Glutamatergic neuron (in vitro differentiated cells): ENCODE measurements around the gene WNT5A. TPM values are rescaled to one million over a fixed set of nuclear protein-coding genes. Genes with fewer than 3 reads are reported as not detected.

ENCODE experiments used
- DNase-seq: peaks from one replicate; pipeline ENCODE4 v3.0.0; 2022
- H3K27ac Mint-ChIP-seq: one replicate; pipeline ENCODE4 v1.8.0; 2020; ENCODE audit warnings: mild to moderate bottlenecking, mixed read lengths, inconsistent platforms; ENCODE audit not compliant: unreplicated experiment
- H3K27me3 Mint-ChIP-seq: one replicate; pipeline ENCODE4 v1.8.0; 2020; ENCODE audit warnings: mild to moderate bottlenecking, moderate library complexity, mixed read lengths, inconsistent platforms; ENCODE audit not compliant: unreplicated experiment
- H3K36me3 Mint-ChIP-seq: one replicate; pipeline ENCODE4 v1.8.0; 2020; ENCODE audit warnings: mild to moderate bottlenecking, mixed read lengths, inconsistent platforms; ENCODE audit not compliant: unreplicated experiment
- H3K4me1 Mint-ChIP-seq: one replicate; pipeline ENCODE4 v1.8.0; 2020; ENCODE audit warnings: mild to moderate bottlenecking, low read depth, mixed read lengths, inconsistent platforms; ENCODE audit not compliant: unreplicated experiment
- H3K4me3 Mint-ChIP-seq: one replicate; pipeline ENCODE4 v1.8.0; 2020; ENCODE audit warnings: mild to moderate bottlenecking, mixed read lengths, inconsistent platforms; ENCODE audit not compliant: unreplicated experiment
- H3K9me3 Mint-ChIP-seq: one replicate; pipeline ENCODE4 v1.8.0; 2020; ENCODE audit warnings: mild to moderate bottlenecking, moderate library complexity, mixed read lengths, inconsistent platforms; ENCODE audit not compliant: unreplicated experiment
- total RNA-seq: library from RNA; stranded (reverse); fragmentation: NEBNext Ultra II Directional; extraction: Animal tissue kit (Norgen Biotek cat#: 25700); gene quantifications from one replicate; pipeline ENCODE4 v1.2.1, GENCODE V29; 2021; ENCODE audit not compliant: unreplicated experiment
- TF ChIP-seq, protein P1 (sequence below): fragments of 200-600 bp; sonication (generic); IDR thresholded peaks from one replicate; pipeline ENCODE4 v1.5.0; 2021; ENCODE audit not compliant: partially characterized antibody, unreplicated experiment

Gene WNT5A
- total RNA-seq, 1 donor from 2014 or later: 0.76 TPM

- H3K27me3 Mint-ChIP-seq: no peaks in the 10 kb centered on the region
- H3K36me3 Mint-ChIP-seq: no peaks in the 10 kb centered on the region
- H3K9me3 Mint-ChIP-seq: no peaks in the 10 kb centered on the region
- TF ChIP-seq, protein P1, sequence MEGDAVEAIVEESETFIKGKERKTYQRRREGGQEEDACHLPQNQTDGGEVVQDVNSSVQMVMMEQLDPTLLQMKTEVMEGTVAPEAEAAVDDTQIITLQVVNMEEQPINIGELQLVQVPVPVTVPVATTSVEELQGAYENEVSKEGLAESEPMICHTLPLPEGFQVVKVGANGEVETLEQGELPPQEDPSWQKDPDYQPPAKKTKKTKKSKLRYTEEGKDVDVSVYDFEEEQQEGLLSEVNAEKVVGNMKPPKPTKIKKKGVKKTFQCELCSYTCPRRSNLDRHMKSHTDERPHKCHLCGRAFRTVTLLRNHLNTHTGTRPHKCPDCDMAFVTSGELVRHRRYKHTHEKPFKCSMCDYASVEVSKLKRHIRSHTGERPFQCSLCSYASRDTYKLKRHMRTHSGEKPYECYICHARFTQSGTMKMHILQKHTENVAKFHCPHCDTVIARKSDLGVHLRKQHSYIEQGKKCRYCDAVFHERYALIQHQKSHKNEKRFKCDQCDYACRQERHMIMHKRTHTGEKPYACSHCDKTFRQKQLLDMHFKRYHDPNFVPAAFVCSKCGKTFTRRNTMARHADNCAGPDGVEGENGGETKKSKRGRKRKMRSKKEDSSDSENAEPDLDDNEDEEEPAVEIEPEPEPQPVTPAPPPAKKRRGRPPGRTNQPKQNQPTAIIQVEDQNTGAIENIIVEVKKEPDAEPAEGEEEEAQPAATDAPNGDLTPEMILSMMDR: no peak
- no peaks in the 10 kb centered on the region for H3K4me1 Mint-ChIP-seq
- no peak for DNase-seq
- no peak overlapping the region for H3K4me3 Mint-ChIP-seq
- H3K27ac Mint-ChIP-seq: no peak overlapping the region
These were observed 60.6 kb downstream of the WNT5A start for GRCh38 chr3:55426486-55426885.

DNA sequence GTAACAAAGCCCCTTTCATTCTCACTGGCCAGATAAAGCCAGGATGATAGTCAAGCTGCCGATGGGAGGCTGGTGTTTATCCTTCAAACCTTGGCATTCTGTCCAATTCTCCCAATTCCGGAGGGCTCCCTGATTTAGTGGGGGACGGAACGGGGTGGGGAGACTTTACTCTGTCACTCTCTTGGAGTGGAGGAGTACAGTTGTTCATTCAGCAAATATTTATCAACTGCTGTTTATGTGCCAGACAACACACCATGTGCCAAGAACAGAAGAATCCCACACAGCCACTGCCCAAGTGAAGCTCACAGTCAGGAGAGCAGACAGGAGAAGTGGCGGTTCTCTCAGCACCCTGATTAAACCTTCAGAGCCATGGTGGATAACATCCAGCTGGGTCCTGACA, 63.3 kb downstream of the WNT5A start:
- Mint-ChIP-seq H3K4me1 (no peaks in the 10 kb centered on the region), H3K27ac (no peak overlapping the region), H3K4me3 (no peak overlapping the region), H3K27me3 (peaks cover 2% of the 10 kb centered on the region), H3K9me3 (no peaks in the 10 kb centered on the region), H3K36me3 (peaks cover 7% of the 10 kb centered on the region)
- TF ChIP-seq, protein P1: no peak
- no peak for DNase-seq

DNA sequence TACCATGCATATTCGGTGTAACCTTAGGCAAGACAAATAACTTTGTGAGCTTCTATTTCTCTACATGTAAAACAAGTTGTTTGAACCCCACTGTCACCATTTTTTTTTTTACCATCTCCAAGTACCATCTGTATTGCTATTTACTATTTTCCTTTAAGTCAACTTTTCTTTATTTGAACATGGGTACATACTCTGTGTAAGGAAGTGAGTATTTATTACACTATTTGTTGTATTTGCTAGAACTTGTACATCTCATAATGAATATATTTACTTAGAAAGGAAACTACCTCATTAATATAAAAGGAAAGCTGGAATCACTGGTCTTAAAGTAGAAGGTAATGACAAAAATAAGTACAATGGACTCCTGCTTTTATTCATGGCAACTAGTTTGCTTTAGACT, 69.9 kb downstream of the WNT5A start:
- TF ChIP-seq, protein P1: no peak
- no peak overlapping the region for H3K4me3 Mint-ChIP-seq
- H3K9me3 Mint-ChIP-seq: no peaks in the 10 kb centered on the region
- no peak for DNase-seq
- H3K36me3 Mint-ChIP-seq: peaks cover 7% of the 10 kb centered on the region
- H3K4me1 Mint-ChIP-seq: no peaks in the 10 kb centered on the region
- H3K27me3 Mint-ChIP-seq: peaks cover 2% of the 10 kb centered on the region
- H3K27ac Mint-ChIP-seq: no peak overlapping the region

GRCh38 chr3:55416331-55416821, 70.7 kb downstream of the WNT5A start:
- H3K4me3 Mint-ChIP-seq: no peak overlapping the region
- TF ChIP-seq, protein P1: no peak
- no peak overlapping the region for H3K27ac Mint-ChIP-seq
- H3K4me1 Mint-ChIP-seq: no peaks in the 10 kb centered on the region
- H3K9me3 Mint-ChIP-seq: no peaks in the 10 kb centered on the region
- peaks cover 7% of the 10 kb centered on the region for H3K36me3 Mint-ChIP-seq
- DNase-seq: no peak
- peaks cover 2% of the 10 kb centered on the region for H3K27me3 Mint-ChIP-seq
